Endothelial cell (in vitro differentiated cells): Measurements from ENCODE around the gene NT5DC3. TPM values are rescaled to one million over a fixed set of nuclear protein-coding genes. Genes with fewer than 3 reads are reported as not detected.

Experiments used
- DNase-seq: peaks from one replicate; pipeline ENCODE4 v3.0.0; 2021; ENCODE audit warnings: low spot score
- H3K27ac Mint-ChIP-seq: one replicate; pipeline ENCODE4 v1.8.0; 2021; ENCODE audit warnings: mixed read lengths, inconsistent platforms; ENCODE audit not compliant: unreplicated experiment
- H3K27me3 Mint-ChIP-seq: one replicate; pipeline ENCODE4 v1.8.0; 2021; ENCODE audit warnings: mild to moderate bottlenecking, moderate library complexity, mixed read lengths, inconsistent platforms; ENCODE audit not compliant: unreplicated experiment
- H3K36me3 Mint-ChIP-seq: one replicate; pipeline ENCODE4 v1.8.0; 2021; ENCODE audit warnings: mild to moderate bottlenecking, low read depth, mixed read lengths, inconsistent platforms; ENCODE audit not compliant: unreplicated experiment
- H3K4me1 Mint-ChIP-seq: one replicate; pipeline ENCODE4 v1.8.0; 2021; ENCODE audit warnings: mild to moderate bottlenecking, mixed read lengths, inconsistent platforms; ENCODE audit not compliant: unreplicated experiment
- H3K4me3 Mint-ChIP-seq: one replicate; pipeline ENCODE4 v1.8.0; 2021; ENCODE audit warnings: mild to moderate bottlenecking, mixed read lengths, inconsistent platforms; ENCODE audit not compliant: unreplicated experiment
- H3K9me3 Mint-ChIP-seq: one replicate; pipeline ENCODE4 v1.8.0; 2021; ENCODE audit warnings: mixed read lengths, inconsistent platforms; ENCODE audit not compliant: unreplicated experiment
- total RNA-seq: library from RNA; stranded (reverse); fragmentation: NEBNext Ultra II Directional; extraction: Animal tissue kit (Norgen Biotek cat#: 25700); gene quantifications from one replicate; pipeline ENCODE4 v1.2.1, GENCODE V29; 2021; ENCODE audit not compliant: unreplicated experiment
- TF ChIP-seq, protein P1 (sequence below): fragments of 200-600 bp; sonication (generic); IDR thresholded peaks from one replicate; pipeline ENCODE4 v1.5.0; 2021; ENCODE audit warnings: antibody characterized with exemption; ENCODE audit not compliant: unreplicated experiment

The NT5DC3 gene
- total RNA-seq, 1 donor from 2014 or later, result 1.3 TPM

DNA sequence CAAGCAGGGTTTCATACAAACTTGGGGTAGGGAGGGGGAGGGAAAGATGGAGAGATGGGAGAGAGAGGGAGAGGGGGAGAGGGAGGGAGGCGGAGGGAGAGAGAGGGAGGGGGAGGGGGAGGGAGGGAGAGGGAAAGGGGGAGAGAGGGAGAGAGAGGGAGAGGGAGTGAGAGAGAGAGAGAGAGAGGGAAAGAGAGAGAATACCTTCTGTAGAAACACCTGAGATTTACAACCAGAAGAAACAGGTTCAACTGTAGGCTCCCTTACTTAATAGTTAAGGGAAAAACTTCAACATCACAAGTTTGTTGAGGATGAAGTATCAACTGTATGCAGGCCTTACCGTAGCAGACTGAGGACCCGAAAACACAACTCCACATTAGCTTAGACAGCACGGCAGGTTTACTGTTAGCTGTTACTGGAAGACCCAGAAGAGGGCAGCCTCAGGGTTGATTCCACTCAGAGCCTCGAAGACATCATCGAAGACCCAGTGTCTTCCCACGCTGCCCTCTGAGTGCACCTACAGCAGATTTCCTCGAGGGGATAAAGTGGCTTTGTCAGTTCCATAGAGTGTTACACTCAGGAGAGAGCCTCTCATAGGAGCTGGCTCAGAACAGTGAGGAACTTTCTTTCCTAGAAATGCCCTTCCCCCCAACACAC is 72.4 kb downstream of the NT5DC3 start:
- H3K27ac Mint-ChIP-seq, result no peak overlapping the region
- H3K36me3 Mint-ChIP-seq, result no peaks in the 10 kb centered on the region
- DNase-seq, result no peak
- peaks cover 7% of the 10 kb centered on the region for H3K27me3 Mint-ChIP-seq
- no peaks in the 10 kb centered on the region for H3K9me3 Mint-ChIP-seq
- no peaks in the 10 kb centered on the region for H3K4me1 Mint-ChIP-seq
- TF ChIP-seq, protein P1, sequence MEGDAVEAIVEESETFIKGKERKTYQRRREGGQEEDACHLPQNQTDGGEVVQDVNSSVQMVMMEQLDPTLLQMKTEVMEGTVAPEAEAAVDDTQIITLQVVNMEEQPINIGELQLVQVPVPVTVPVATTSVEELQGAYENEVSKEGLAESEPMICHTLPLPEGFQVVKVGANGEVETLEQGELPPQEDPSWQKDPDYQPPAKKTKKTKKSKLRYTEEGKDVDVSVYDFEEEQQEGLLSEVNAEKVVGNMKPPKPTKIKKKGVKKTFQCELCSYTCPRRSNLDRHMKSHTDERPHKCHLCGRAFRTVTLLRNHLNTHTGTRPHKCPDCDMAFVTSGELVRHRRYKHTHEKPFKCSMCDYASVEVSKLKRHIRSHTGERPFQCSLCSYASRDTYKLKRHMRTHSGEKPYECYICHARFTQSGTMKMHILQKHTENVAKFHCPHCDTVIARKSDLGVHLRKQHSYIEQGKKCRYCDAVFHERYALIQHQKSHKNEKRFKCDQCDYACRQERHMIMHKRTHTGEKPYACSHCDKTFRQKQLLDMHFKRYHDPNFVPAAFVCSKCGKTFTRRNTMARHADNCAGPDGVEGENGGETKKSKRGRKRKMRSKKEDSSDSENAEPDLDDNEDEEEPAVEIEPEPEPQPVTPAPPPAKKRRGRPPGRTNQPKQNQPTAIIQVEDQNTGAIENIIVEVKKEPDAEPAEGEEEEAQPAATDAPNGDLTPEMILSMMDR, result no peak
- no peak overlapping the region for H3K4me3 Mint-ChIP-seq

DNA sequence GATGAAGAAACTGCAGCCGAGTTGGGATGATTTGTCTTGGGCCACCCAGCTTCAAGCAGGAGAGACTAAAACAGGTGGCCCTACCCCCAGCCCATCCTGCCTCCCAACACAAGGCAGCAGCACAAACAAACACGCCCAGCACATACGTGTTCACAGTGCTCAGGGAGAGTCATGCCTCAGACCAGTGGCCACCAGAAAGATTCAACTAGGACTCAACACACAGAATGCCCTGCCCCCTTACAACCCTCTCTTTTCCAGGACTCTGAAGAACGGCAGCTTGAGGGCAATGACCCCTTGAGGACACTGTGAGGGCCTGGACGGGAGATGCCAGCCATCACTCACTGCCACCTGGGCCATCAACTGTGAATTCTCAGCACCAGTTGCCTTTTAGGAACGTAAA is 75.0 kb downstream of the NT5DC3 start:
- Mint-ChIP-seq H3K9me3 (no peaks in the 10 kb centered on the region), H3K36me3 (no peaks in the 10 kb centered on the region), H3K4me3 (no peak overlapping the region), H3K4me1 (no peaks in the 10 kb centered on the region), H3K27me3 (peaks cover 6% of the 10 kb centered on the region), H3K27ac (no peak overlapping the region)
- no peak for DNase-seq
- TF ChIP-seq, protein P1, result no peak

DNA sequence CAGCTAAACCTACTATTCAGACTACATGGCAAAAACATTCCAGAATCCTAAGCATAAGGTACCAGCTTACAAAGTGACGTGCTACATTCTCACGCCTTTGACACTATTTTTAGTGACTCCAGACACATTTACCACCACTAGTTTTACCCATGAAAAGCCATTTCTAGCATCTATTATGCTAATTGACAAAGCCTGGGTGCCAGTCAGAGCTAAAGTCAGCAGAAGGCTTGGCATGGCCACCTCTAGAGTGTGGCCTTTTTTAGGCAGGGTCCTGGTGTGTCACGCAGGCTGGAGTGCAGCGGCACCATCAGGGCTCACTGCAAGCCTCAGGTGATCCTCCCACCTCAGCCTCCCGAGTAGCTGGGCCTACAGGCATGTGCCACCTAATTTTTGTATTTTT is 75.7 kb downstream of the NT5DC3 start:
- Mint-ChIP-seq H3K9me3 (no peaks in the 10 kb centered on the region), H3K4me3 (no peak overlapping the region), H3K36me3 (no peaks in the 10 kb centered on the region), H3K27ac (no peak overlapping the region), H3K27me3 (peaks cover 6% of the 10 kb centered on the region), H3K4me1 (no peaks in the 10 kb centered on the region)
- TF ChIP-seq, protein P1, result no peak
- DNase-seq, result no peak

DNA sequence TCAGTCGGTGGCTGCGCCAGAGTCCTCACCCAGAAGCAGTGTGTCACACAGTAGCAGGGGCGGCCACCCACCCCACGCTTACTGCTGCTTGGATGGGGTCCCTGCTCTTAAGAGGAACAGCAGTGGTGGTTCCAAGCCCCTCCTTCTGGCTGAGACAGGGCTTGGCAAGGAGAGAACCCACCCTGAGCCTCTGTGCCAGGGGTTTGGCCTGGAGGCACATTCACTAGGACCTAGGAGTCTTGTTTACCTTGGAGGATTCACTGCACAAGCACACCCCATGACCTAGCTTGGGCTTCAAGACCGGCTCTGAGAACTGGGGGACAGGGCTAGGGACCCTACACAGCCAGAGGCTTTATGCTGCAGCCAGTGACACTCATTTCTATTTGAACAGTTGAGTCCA is 78.6 kb downstream of the NT5DC3 start:
- DNase-seq, result no peak
- no peaks in the 10 kb centered on the region for H3K4me1 Mint-ChIP-seq
- H3K4me3 Mint-ChIP-seq, result no peak overlapping the region
- no peak overlapping the region for H3K27ac Mint-ChIP-seq
- no peaks in the 10 kb centered on the region for H3K36me3 Mint-ChIP-seq
- H3K9me3 Mint-ChIP-seq, result no peaks in the 10 kb centered on the region
- TF ChIP-seq, protein P1, result no peak
- peaks cover 2% of the 10 kb centered on the region for H3K27me3 Mint-ChIP-seq

DNA sequence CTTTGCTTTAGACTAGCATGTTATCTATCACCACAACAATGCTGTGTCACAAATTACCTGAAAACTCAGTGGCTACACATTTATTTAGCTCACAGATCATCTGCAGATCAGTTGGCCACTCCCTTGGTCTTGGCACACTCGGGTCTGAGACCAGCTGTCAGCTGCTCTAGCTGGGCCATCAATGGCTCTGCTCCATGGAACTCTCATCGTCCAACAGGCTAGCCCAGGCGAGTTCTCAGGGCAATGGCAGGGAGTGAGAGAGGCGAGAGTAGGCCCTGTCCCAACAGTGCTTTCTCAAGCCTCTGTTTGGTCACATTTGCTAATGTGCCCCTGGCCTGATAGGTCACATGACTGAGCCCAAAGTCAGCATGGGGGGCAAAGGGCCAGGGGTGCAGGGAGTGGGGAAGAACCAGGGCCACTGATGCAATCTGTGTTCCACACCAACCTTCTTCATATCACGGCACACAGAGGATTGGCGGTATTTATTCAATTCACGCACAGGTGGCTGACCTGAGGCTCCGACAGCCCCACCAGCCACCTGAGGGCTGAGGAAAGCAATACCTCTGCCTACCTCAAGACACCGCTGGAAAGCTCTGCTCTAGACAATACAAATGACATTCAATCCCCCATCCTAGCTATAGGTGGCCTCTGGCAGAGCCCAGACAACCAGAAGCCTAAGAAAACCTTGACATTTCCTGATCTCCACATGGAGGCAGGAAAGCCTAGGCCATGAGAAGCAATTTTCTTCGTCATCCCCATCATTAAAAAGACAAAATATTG is 82.5 kb downstream of the NT5DC3 start:
- TF ChIP-seq, protein P1, result no peak
- Mint-ChIP-seq H3K27me3 (peaks cover 5% of the 10 kb centered on the region), H3K36me3 (no peaks in the 10 kb centered on the region), H3K4me1 (no peaks in the 10 kb centered on the region), H3K9me3 (no peaks in the 10 kb centered on the region), H3K27ac (no peak overlapping the region), H3K4me3 (no peak overlapping the region)
- DNase-seq, result no peak
